ENCODE data around the gene MTSS2. TPM values are rescaled to one million over a fixed set of nuclear protein-coding genes. Genes with fewer than 3 reads are reported as not detected.

MTSS2 gene
- total RNA-seq, 1 donor from 2014 or later: 38.3 TPM

DNA sequence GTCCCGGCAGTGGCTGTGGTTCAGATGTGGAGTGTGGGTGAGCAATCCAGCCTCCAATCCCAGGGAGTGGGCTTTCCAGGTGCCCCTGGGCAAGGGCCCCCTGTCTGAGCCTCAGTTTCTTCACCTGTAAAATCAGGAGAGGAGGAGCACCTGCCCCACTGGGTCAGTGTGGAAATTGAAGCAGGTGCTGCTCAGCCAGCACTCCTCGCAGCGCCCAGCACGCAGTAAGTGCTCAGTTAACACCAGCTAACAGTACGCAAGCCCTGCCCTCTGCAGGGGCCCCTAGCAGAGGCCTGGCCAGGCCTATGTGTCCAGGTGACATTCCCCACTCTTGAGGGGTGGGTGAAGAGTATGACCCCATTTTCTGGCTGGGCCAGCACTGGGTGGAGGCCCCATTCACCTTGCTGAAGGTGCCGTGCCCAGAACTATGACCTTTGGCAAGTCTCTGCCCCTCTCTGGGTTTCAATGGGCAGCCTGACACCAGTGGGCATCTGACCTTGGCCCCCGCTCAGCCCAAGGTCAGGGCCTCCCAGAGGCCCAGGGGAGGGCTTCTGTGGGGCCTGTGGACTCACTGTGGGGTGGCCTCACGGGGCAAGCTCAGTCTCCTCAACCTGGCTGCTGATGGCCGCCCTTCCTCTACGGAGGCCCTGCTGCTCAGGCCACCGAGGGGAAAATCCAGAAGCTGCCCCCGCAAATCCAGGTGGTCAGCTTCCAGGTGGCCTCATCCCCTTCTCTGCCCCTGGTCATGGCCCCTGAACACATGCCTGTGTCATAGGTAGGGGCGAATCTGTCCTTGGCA, 2.5 kb downstream of the MTSS2 start:
- Histone ChIP-seq H3K4me1 (ENCODE audit: insufficient read depth, low read length) (peaks cover 30% of the 10 kb centered on the region), H3K27me3 (ENCODE audit: insufficient read depth, low read length) (no peaks in the 10 kb centered on the region), H3K9ac (ENCODE audit: low read length) (peak overlapping the region; percentile 83), H2AFZ (ENCODE audit: low read depth, low read length) (no peak overlapping the region), H3K9me3 (ENCODE audit: insufficient read depth, low read depth, low read length) (no peaks in the 10 kb centered on the region), H3K79me2 (ENCODE audit: insufficient read depth, low read length) (peaks cover 59% of the 10 kb centered on the region), H3K27ac (ENCODE audit: low read depth, low read length) (no peak overlapping the region), H3K4me2 (ENCODE audit: low read length) (peak overlapping the region; percentile 87), H3K36me3 (ENCODE audit: insufficient read depth, low read length) (no peaks in the 10 kb centered on the region), H3K4me3 (ENCODE audit: insufficient read depth, low read depth, low read length) (no peak overlapping the region), H4K20me1 (ENCODE audit: insufficient read depth, low read length) (peaks cover 50% of the 10 kb centered on the region)
- FAIRE-seq (no peak), DNase-seq (ENCODE audit: low read depth) (no peak)
- Mint-ChIP-seq H3K9me3 (ENCODE audit: unreplicated experiment) (no peaks in the 10 kb centered on the region), H3K4me3 (ENCODE audit: unreplicated experiment) (no peak overlapping the region), H3K27me3 (ENCODE audit: low read depth, unreplicated experiment) (no peaks in the 10 kb centered on the region), H3K27ac (ENCODE audit: unreplicated experiment) (no peak overlapping the region), H3K4me1 (ENCODE audit: low read depth, unreplicated experiment) (peaks cover 10% of the 10 kb centered on the region), H3K36me3 (ENCODE audit: low read depth, unreplicated experiment) (peaks cover 4% of the 10 kb centered on the region)
- TF ChIP-seq, protein P1, sequence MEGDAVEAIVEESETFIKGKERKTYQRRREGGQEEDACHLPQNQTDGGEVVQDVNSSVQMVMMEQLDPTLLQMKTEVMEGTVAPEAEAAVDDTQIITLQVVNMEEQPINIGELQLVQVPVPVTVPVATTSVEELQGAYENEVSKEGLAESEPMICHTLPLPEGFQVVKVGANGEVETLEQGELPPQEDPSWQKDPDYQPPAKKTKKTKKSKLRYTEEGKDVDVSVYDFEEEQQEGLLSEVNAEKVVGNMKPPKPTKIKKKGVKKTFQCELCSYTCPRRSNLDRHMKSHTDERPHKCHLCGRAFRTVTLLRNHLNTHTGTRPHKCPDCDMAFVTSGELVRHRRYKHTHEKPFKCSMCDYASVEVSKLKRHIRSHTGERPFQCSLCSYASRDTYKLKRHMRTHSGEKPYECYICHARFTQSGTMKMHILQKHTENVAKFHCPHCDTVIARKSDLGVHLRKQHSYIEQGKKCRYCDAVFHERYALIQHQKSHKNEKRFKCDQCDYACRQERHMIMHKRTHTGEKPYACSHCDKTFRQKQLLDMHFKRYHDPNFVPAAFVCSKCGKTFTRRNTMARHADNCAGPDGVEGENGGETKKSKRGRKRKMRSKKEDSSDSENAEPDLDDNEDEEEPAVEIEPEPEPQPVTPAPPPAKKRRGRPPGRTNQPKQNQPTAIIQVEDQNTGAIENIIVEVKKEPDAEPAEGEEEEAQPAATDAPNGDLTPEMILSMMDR (IDR thresholded peaks at IDR 0.05; ENCODE audit: insufficient read depth, low read depth, low read length): no peak
- no peak for TF ChIP-seq EZH2 (IDR thresholded peaks at IDR 0.05; ENCODE audit: insufficient read depth, low read length)

DNA sequence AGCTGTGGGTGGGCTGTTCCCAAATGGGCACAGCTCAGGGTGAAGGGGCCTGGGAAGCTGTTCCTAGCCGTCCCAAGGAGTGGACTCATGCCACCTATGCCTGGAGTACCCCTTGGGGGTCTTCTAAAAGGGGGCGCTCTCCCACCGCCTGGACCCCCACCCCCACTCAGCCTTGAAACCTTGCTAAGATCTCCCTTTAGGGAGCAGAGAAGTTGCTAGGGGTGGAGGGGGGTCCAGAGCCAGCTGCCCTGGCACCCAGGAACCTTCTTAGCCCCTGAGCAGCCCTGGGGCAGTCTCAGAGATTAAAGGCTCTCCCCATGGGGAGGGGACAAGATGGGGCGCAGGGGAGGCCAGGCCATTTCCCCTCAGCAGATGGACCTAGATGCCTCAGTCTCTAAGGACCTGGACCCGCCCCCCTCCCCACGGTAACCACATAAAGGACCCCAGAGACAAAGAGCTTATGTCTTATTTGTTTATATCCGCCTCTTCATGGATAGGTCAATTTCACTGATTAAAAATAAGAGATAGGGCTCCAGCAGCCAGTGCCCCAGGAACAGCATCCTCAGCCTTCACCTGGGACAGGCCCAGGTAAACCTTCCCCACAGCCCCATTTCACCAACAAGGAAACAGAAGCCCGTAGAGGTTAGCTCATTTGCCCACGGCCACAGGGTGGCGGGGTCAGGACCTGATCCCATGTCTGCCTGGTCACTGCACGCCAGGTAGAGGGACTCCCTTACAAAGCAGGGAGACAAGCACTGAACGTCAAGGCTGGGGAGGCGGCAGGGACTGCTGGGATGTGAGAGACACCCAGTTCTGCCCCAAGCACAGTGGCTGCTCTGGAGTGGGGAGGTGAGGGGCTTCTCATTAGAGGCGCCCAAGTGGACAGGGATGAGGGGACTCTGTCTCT, 3.4 kb downstream of the MTSS2 start:
- Mint-ChIP-seq H3K9me3 (ENCODE audit: unreplicated experiment) (no peaks in the 10 kb centered on the region), H3K4me3 (ENCODE audit: unreplicated experiment) (peak overlapping the region; percentile 62), H3K27me3 (ENCODE audit: low read depth, unreplicated experiment) (no peaks in the 10 kb centered on the region), H3K27ac (ENCODE audit: unreplicated experiment) (no peak overlapping the region), H3K4me1 (ENCODE audit: low read depth, unreplicated experiment) (peaks cover 6% of the 10 kb centered on the region), H3K36me3 (ENCODE audit: low read depth, unreplicated experiment) (peaks cover 4% of the 10 kb centered on the region)
- H3K4me2 ChIP-seq (ENCODE audit: low read length): peak overlapping the region; percentile 2
- FAIRE-seq (no peak), DNase-seq (ENCODE audit: low read depth) (no peak)
- H3K79me2 ChIP-seq (ENCODE audit: insufficient read depth, low read length): peaks cover 59% of the 10 kb centered on the region
- H3K36me3 ChIP-seq (ENCODE audit: insufficient read depth, low read length): no peaks in the 10 kb centered on the region
- no peak overlapping the region for H3K4me3 ChIP-seq (ENCODE audit: insufficient read depth, low read depth, low read length)
- TF ChIP-seq, protein P1 (IDR thresholded peaks at IDR 0.05; ENCODE audit: insufficient read depth, low read depth, low read length): no peak
- TF ChIP-seq EZH2 (IDR thresholded peaks at IDR 0.05; ENCODE audit: insufficient read depth, low read length): no peak
- no peak overlapping the region for H2AFZ ChIP-seq (ENCODE audit: low read depth, low read length)
- no peak overlapping the region for H3K9ac ChIP-seq (ENCODE audit: low read length)
- no peaks in the 10 kb centered on the region for H3K27me3 ChIP-seq (ENCODE audit: insufficient read depth, low read length)
- H4K20me1 ChIP-seq (ENCODE audit: insufficient read depth, low read length): peaks cover 50% of the 10 kb centered on the region
- H3K4me1 ChIP-seq (ENCODE audit: insufficient read depth, low read length): peaks cover 25% of the 10 kb centered on the region
- H3K9me3 ChIP-seq (ENCODE audit: insufficient read depth, low read depth, low read length): no peaks in the 10 kb centered on the region
- H3K27ac ChIP-seq (ENCODE audit: low read depth, low read length): no peak overlapping the region
